CD8-positive, alpha-beta memory T cell (primary cell): ENCODE measurements around the gene OPRM1. TPM values are rescaled to one million over a fixed set of nuclear protein-coding genes. Genes with fewer than 3 reads are reported as not detected.
A peak's percentile ranks its signal among the peaks of the same experiment; 100 is the strongest.

Experiments used
- CTCF ChIA-PET: fragments of 350-600 bp; sonication (Branson Sonifier 250); formaldehyde crosslinking; loops from one replicate; lab custom pipeline; 2021; ENCODE audit warnings: antibody characterized with exemption; lab: Charles Lee
- POLR2A ChIA-PET: fragments of 350-600 bp; sonication (Branson Sonifier 250); formaldehyde crosslinking; loops from one replicate; lab custom pipeline; 2021; ENCODE audit warnings: antibody characterized with exemption; lab: Charles Lee
- DNase-seq, 5 donors: peaks; one replicate each; pipeline versions ENCODE4 v3.0.0 to v3.0.0-alpha.2; 2020 to 2022; ENCODE audit warnings: mixed read lengths in 1 of 5
- H3K27ac ChIP-seq: one replicate; pipeline ENCODE4 v1.7.0; 2013; ENCODE audit warnings: low read depth, mild to moderate bottlenecking, low read length, moderate library complexity
- H3K27me3 ChIP-seq: 2 replicates; pipeline ENCODE4 v1.7.0; 2013; ENCODE audit warnings: low read length, mild to moderate bottlenecking; ENCODE audit not compliant: insufficient read depth, poor library complexity, severe bottlenecking
- H3K36me3 ChIP-seq: 2 replicates; pipeline ENCODE4 v1.7.0; 2013; ENCODE audit warnings: mild to moderate bottlenecking, low read length, moderate library complexity; ENCODE audit not compliant: insufficient read depth
- H3K4me1 ChIP-seq: 2 replicates; pipeline ENCODE4 v1.7.0; 2013; ENCODE audit warnings: mild to moderate bottlenecking, low read length, moderate library complexity; ENCODE audit not compliant: insufficient read depth
- H3K4me3 ChIP-seq: 2 replicates; pipeline ENCODE4 v1.7.0; 2013; ENCODE audit warnings: mild to moderate bottlenecking, low read length
- H3K9me3 ChIP-seq: 2 replicates; pipeline ENCODE4 v1.7.0; 2013; ENCODE audit warnings: mild to moderate bottlenecking, low read length
- H3K27ac Mint-ChIP-seq, 8 donors: one replicate each; pipeline ENCODE4 v1.8.0; 2020 to 2021; ENCODE audit warnings: mixed read lengths in 8 of 8, mild to moderate bottlenecking in 6 of 8, inconsistent platforms in 3 of 8, moderate library complexity in 3 of 8
- H3K27me3 Mint-ChIP-seq, 2 donors: one replicate each; pipeline ENCODE4 v1.8.0; 2020 to 2021; ENCODE audit warnings: mixed read lengths in 2 of 2, mild to moderate bottlenecking in 1 of 2, moderate library complexity in 1 of 2
- H3K36me3 Mint-ChIP-seq, 3 donors: one replicate each; pipeline ENCODE4 v1.8.0; 2020 to 2021; ENCODE audit warnings: mixed read lengths in 3 of 3, inconsistent platforms in 1 of 3, mild to moderate bottlenecking in 1 of 3
- H3K4me1 Mint-ChIP-seq, 3 donors: one replicate each; pipeline ENCODE4 v1.8.0; 2020 to 2021; ENCODE audit warnings: mixed read lengths in 3 of 3, inconsistent platforms in 1 of 3, mild to moderate bottlenecking in 1 of 3
- H3K4me3 Mint-ChIP-seq, 7 donors: one replicate each; pipeline ENCODE4 v1.8.0; 2020 to 2021; ENCODE audit warnings: mixed read lengths in 7 of 7, mild to moderate bottlenecking in 6 of 7, moderate library complexity in 4 of 7, inconsistent platforms in 2 of 7
- H3K9me3 Mint-ChIP-seq, 5 donors: one replicate each; pipeline ENCODE4 v1.8.0; 2020 to 2022; ENCODE audit warnings: mixed read lengths in 5 of 5, mild to moderate bottlenecking in 3 of 5, moderate library complexity in 2 of 5, inconsistent platforms in 1 of 5
- polyA plus RNA-seq: library from polyadenylated mRNA; unstranded; fragments of 300-500 nt; fragmentation: Illumina TruSeq; gene quantifications from one replicate; pipeline ENCODE4 v1.2.3, GENCODE V29; 2021
- total RNA-seq, 2 experiments: library from RNA; stranded (reverse); gene quantifications; one replicate each; pipeline ENCODE4 v1.2.3, GENCODE V29; 2021

The OPRM1 gene
- total and polyA plus RNA-seq, 3 experiments from 2014 or later, result not detected

DNA sequence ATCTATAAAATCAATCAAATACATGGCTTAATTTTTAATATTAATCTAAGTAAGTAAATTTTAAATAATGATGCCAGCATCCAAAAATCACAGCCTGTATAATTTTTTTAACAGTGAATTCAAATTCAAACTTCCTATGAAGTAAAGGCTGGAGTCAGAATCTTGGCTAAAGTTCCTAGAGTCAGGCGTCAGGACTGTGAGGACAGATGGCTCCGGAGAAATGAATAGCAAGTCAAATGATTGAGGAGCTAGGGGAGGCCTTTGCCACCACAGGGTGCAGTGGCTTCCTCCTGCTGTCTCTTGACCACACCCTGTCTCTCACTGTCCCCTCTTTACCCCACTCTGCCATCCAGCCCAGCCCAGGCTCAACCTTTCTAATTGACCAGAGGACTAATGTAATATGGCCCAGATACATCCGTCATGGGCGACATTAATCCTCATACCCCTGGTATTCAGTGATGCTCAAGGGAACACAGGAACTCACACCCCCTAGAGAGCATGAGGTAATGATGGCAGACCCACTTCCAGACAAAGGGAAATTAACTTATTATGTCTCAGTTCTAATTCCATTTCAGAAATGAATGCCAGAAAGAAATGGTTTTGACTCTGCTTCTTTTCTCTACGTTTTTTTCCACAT lies 53.4 kb downstream of the OPRM1 start:
- H3K27me3 ChIP-seq, result no peaks in the 10 kb centered on the region
- no peak overlapping the region for H3K4me3 ChIP-seq
- no peaks in the 10 kb centered on the region for H3K36me3 ChIP-seq
- no peak overlapping the region for H3K27ac Mint-ChIP-seq
- DNase-seq, result no peak
- H3K9me3 ChIP-seq, result no peaks in the 10 kb centered on the region
- no peaks in the 10 kb centered on the region for H3K36me3 Mint-ChIP-seq
- no peaks in the 10 kb centered on the region for H3K4me1 Mint-ChIP-seq
- peaks cover 0 to 4% (median 0%) of the 10 kb centered on the region in 5 donors for H3K9me3 Mint-ChIP-seq
- H3K27me3 Mint-ChIP-seq, result peaks cover 7 to 20% of the 10 kb centered on the region in 2 donors
- no peaks in the 10 kb centered on the region for H3K4me1 ChIP-seq
- ChIA-PET POLR2A (no interaction called here), CTCF (no interaction called here)
- no peak overlapping the region for H3K27ac ChIP-seq
- no peak overlapping the region for H3K4me3 Mint-ChIP-seq

DNA sequence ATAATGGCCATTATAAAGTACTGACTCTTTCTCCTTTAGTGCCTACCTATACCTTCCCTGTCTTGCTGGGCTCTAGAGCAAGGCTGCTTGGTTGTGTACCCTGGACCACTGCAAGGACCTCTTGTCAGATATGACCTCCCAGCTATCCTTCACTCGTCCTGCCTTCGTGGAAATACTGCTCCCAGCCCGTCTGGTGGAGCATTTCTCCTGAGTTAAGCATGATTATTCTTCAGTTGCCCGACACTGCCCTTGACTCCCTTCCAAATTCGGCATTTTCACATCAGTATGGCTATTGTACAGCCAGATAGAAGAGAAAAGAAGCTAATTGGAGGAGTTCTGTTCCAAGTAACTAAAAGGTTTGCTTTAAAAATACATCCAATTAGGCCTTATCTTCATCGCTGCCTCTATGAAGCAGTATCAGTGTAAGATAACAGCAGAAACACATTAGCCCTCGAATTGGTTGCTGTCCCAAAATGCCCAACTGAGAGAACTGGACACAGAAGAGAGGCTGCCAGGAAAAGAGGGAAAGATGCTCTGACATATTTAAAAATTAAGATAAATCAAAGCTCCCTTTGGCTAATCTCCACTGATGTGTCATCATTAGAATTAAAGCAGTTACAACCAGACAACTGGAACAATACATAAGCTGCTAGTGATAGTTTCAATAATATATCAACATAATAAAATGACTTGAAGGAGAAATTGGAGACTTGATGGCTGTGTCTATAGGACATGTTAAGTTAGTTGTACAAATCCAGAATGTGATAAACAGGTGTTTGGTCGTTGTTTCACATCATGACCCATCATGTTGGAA lies 54.4 kb downstream of the OPRM1 start:
- H3K4me1 ChIP-seq, result no peaks in the 10 kb centered on the region
- H3K4me1 Mint-ChIP-seq, result no peaks in the 10 kb centered on the region
- POLR2A ChIA-PET, result no interaction called here
- H3K4me3 ChIP-seq, result no peak overlapping the region
- CTCF ChIA-PET, result no interaction called here
- H3K27me3 ChIP-seq, result no peaks in the 10 kb centered on the region
- H3K27me3 Mint-ChIP-seq, result peaks cover 7 to 27% of the 10 kb centered on the region in 2 donors
- peaks cover 0 to 4% (median 0%) of the 10 kb centered on the region in 5 donors for H3K9me3 Mint-ChIP-seq
- H3K4me3 Mint-ChIP-seq, result peak overlapping the region in 1 of 7 donors; percentile 16
- DNase-seq, result no peak
- no peaks in the 10 kb centered on the region for H3K36me3 Mint-ChIP-seq
- H3K27ac ChIP-seq, result no peak overlapping the region
- no peaks in the 10 kb centered on the region for H3K36me3 ChIP-seq
- H3K27ac Mint-ChIP-seq, result no peak overlapping the region
- no peaks in the 10 kb centered on the region for H3K9me3 ChIP-seq

DNA sequence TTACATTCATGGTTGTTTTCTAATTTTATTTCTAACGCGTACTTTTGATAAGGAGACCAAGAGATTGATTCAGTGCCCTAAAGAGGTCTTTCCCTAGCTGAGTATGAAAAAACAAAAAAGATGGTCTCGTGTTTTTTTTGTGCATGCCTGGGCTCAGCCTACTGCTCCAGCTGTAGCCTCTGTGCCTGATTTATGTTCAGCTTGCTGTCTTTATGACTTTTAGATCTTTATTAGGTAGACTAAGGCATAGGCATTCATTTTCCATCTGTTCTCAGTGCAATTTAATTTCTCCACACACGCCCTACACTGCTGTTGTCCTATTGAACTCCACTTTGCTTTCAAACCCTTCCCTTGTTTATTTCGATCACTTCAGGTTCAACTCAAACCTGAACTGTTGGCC lies 56.5 kb downstream of the OPRM1 start:
- CTCF ChIA-PET, result no interaction called here

DNA sequence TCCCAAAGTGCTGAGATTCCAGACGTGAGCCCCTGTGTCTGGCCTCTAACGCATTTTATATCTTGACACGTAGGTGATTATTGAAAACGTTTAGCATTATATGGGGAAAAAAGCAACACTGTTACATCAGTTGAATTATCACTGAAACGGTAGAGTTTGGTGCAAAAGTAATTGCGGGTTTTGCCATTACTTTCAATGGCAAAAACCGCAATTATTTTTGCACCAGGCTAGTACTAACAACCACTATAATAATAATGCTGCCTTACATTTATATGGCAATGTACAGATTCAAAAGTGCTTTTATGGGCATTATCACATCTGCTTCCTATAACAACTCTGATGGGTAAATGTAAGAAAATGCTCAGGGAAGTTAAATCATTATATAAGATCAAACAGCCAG lies 57.3 kb downstream of the OPRM1 start:
- H3K9me3 ChIP-seq, result no peaks in the 10 kb centered on the region
- no peak overlapping the region for H3K27ac Mint-ChIP-seq
- ChIA-PET CTCF (no interaction called here), POLR2A (no interaction called here)
- H3K4me3 ChIP-seq, result no peak overlapping the region
- peaks cover 0 to 4% (median 0%) of the 10 kb centered on the region in 5 donors for H3K9me3 Mint-ChIP-seq
- H3K27ac ChIP-seq, result no peak overlapping the region
- no peak for DNase-seq
- no peaks in the 10 kb centered on the region for H3K36me3 Mint-ChIP-seq
- no peaks in the 10 kb centered on the region for H3K36me3 ChIP-seq
- H3K4me1 ChIP-seq, result no peaks in the 10 kb centered on the region
- no peaks in the 10 kb centered on the region for H3K4me1 Mint-ChIP-seq
- H3K4me3 Mint-ChIP-seq, result no peak overlapping the region
- peaks cover 7 to 28% of the 10 kb centered on the region in 2 donors for H3K27me3 Mint-ChIP-seq
- H3K27me3 ChIP-seq, result no peaks in the 10 kb centered on the region

More for the DNA sequence above, 56.5 kb downstream of the OPRM1 start:
- DNase-seq, result no peak
- Mint-ChIP-seq H3K4me3 (no peak overlapping the region), H3K27me3 (peaks cover 7 to 28% of the 10 kb centered on the region in 2 donors), H3K36me3 (no peaks in the 10 kb centered on the region), H3K4me1 (no peaks in the 10 kb centered on the region), H3K9me3 (peaks cover 0 to 4% (median 0%) of the 10 kb centered on the region in 5 donors), H3K27ac (no peak overlapping the region)
- no peaks in the 10 kb centered on the region for H3K9me3 ChIP-seq
- H3K4me1 ChIP-seq, result no peaks in the 10 kb centered on the region
- H3K4me3 ChIP-seq, result no peak overlapping the region
- no peaks in the 10 kb centered on the region for H3K36me3 ChIP-seq
- POLR2A ChIA-PET, result no interaction called here
- H3K27ac ChIP-seq, result no peak overlapping the region
- no peaks in the 10 kb centered on the region for H3K27me3 ChIP-seq

DNA sequence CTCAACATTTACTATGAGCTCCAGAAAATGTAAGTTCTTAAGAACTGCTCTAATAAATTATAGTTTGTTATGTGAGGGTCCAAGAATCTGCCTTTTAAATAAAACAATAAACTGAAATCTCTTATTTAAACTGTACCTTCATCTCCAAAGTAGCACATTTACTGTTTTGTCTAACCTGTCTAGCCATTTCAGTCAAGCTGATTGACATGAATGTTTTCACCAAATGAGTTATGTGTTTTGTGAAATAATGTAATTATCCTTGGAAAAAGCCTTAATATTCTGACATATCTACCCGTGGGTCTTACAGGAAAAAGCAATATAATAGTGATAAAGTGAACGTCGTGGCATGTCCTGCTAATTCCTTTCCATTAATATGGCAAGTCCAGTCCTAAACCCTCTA lies 57.8 kb downstream of the OPRM1 start:
- CTCF ChIA-PET, result no interaction called here
- no peaks in the 10 kb centered on the region for H3K9me3 ChIP-seq
- peaks cover 7 to 30% of the 10 kb centered on the region in 2 donors for H3K27me3 Mint-ChIP-seq

DNA sequence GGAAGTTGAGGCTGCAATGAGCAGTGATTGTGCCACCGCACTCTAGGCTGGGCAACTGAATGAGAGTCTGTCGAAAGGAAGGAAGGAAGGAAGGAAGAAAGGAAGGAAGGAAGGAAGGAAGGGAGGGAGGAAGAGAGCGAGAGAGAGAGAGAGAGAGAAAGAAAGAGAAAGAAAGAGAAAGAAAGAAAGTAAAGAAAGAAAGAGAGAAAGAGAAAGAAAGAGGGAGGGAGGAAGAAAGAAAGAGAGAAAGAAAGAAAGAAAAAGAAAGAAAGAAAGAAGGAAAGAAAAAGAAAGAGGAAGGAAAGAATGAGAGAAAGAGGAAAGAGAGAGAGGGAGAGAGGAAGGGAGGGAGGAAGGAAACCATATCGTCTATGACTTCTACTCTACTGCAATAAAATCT lies 60.2 kb downstream of the OPRM1 start:
- Histone ChIP-seq H3K27ac (no peak overlapping the region), H3K9me3 (no peaks in the 10 kb centered on the region), H3K36me3 (no peaks in the 10 kb centered on the region), H3K4me1 (no peaks in the 10 kb centered on the region), H3K4me3 (no peak overlapping the region), H3K27me3 (no peaks in the 10 kb centered on the region)
- Mint-ChIP-seq H3K27ac (no peak overlapping the region), H3K27me3 (peaks cover 9 to 40% of the 10 kb centered on the region in 2 donors), H3K4me1 (no peaks in the 10 kb centered on the region), H3K9me3 (peaks cover 0 to 4% (median 0%) of the 10 kb centered on the region in 5 donors), H3K36me3 (no peaks in the 10 kb centered on the region), H3K4me3 (no peak overlapping the region)
- POLR2A ChIA-PET, result no interaction called here
- DNase-seq, result no peak
- CTCF ChIA-PET, result no interaction called here

More for the DNA sequence above, 57.8 kb downstream of the OPRM1 start:
- Histone ChIP-seq H3K4me3 (no peak overlapping the region), H3K27me3 (no peaks in the 10 kb centered on the region), H3K27ac (no peak overlapping the region), H3K36me3 (no peaks in the 10 kb centered on the region), H3K4me1 (no peaks in the 10 kb centered on the region)
- no peak overlapping the region for H3K4me3 Mint-ChIP-seq
- no peak for DNase-seq
- peaks cover 0 to 4% (median 0%) of the 10 kb centered on the region in 5 donors for H3K9me3 Mint-ChIP-seq
- H3K36me3 Mint-ChIP-seq, result no peaks in the 10 kb centered on the region
- H3K4me1 Mint-ChIP-seq, result no peaks in the 10 kb centered on the region
- POLR2A ChIA-PET, result no interaction called here
- H3K27ac Mint-ChIP-seq, result no peak overlapping the region

DNA sequence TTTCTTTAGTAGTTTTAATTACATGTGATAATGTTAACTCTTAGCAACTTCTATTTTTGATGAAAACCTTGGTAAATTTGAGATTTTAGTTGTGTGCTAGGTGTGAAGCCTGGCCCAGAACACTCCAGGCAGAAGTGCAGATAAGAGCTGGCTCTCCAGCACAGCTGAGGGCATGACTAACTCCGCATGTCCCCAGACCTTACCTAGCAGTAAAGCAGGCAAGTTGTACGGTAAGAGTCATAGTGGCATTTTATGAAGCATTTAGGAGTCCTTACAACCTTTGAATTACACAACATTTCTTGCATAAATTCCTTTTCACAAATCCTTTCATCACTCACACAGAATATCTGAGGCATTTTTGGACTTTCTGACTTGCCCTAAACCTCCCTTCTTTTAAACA lies 67.2 kb downstream of the OPRM1 start:
- H3K9me3 Mint-ChIP-seq, result peaks cover 0 to 5% (median 4%) of the 10 kb centered on the region in 5 donors
- H3K27me3 Mint-ChIP-seq, result peaks cover 9 to 32% of the 10 kb centered on the region in 2 donors
- H3K36me3 Mint-ChIP-seq, result no peaks in the 10 kb centered on the region
- H3K4me1 Mint-ChIP-seq, result no peaks in the 10 kb centered on the region
- H3K4me3 Mint-ChIP-seq, result no peak overlapping the region
- no peak for DNase-seq
- Histone ChIP-seq H3K27ac (no peak overlapping the region), H3K9me3 (no peaks in the 10 kb centered on the region), H3K4me1 (no peaks in the 10 kb centered on the region), H3K27me3 (no peaks in the 10 kb centered on the region), H3K36me3 (no peaks in the 10 kb centered on the region), H3K4me3 (no peak overlapping the region)
- CTCF ChIA-PET, result no interaction called here
- POLR2A ChIA-PET, result no interaction called here
- H3K27ac Mint-ChIP-seq, result no peak overlapping the region

DNA sequence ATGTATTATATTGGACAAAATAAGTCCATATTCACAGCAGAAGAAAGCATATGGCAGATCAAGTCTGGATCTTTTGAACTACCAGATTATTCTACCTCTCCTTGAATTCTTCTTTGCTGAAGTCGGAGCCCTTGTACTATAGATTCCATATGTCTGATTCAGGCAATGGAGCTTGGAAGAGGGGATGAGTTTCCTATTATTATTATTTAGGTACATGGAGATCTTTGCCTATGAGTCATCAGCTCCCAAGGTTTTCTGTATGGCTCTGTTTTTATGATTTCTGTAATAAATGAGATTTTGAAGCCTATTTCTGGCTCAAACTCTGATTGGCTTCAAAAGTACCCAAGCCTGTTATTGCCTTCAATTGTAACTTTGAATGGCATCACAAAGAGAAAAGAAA lies 72.0 kb downstream of the OPRM1 start:
- DNase-seq, result no peak
- no peak overlapping the region for H3K4me3 Mint-ChIP-seq
- H3K27ac Mint-ChIP-seq, result no peak overlapping the region
- peaks cover 16 to 40% of the 10 kb centered on the region in 2 donors for H3K27me3 Mint-ChIP-seq
- H3K4me1 Mint-ChIP-seq, result no peaks in the 10 kb centered on the region
- CTCF ChIA-PET, result no interaction called here
- H3K9me3 Mint-ChIP-seq, result peaks cover 0 to 3% (median 0%) of the 10 kb centered on the region in 5 donors
- no peaks in the 10 kb centered on the region for H3K9me3 ChIP-seq
- no peaks in the 10 kb centered on the region for H3K36me3 ChIP-seq
- H3K27me3 ChIP-seq, result no peaks in the 10 kb centered on the region
- no peaks in the 10 kb centered on the region for H3K4me1 ChIP-seq
- no peak overlapping the region for H3K27ac ChIP-seq
- no peak overlapping the region for H3K4me3 ChIP-seq
- no peaks in the 10 kb centered on the region for H3K36me3 Mint-ChIP-seq
- POLR2A ChIA-PET, result no interaction called here
